D721Med (cell line): Measurements from ENCODE around the gene CUL7.
"Not testable (repeated sequence)": the region's sequence is repeated elsewhere in the genome, so short reads cannot be mapped to it uniquely, and the experiment has no call there.

Experiments used
- DNase-seq: peaks from one replicate; pipeline ENCODE4 v3.0.0; 2011; ENCODE audit warnings: low spot score; ENCODE audit not compliant: insufficient read length
- FAIRE-seq: peaks from 2 replicates; lab custom pipeline; 2011; peaks lifted over from hg19 to GRCh38; lab: Jason Lieb, UNC
- CTCF ChIP-seq: IDR thresholded peaks from 2 replicates; pipeline ENCODE4 v1.5.1; 2012; ENCODE audit warnings: mild to moderate bottlenecking, control low read depth; ENCODE audit not compliant: insufficient read depth; ENCODE audit errors: missing control alignments

Gene CUL7

DNA sequence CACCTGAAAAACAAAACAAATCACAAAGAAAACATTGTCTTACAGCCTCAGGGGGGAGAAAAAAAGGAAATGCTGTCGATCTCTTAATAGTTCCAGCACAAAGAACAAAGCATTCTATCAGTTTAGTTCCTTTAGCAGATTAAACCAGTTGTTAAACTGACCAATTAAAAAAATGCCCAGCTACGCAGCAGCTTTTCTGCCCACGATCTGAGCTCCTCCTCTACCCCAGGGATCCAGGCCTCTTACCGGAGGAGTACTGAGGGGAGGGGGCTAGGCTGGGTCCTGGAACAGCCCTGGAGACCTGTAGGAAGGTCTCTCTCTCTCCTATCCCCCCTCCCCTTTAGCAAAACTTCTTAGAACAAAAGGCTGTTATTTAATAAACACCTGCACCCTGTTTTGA lies 35.8 kb upstream of the CUL7 start:
- DNase-seq (no peak), FAIRE-seq (no peak)
- no peak for TF ChIP-seq CTCF

DNA sequence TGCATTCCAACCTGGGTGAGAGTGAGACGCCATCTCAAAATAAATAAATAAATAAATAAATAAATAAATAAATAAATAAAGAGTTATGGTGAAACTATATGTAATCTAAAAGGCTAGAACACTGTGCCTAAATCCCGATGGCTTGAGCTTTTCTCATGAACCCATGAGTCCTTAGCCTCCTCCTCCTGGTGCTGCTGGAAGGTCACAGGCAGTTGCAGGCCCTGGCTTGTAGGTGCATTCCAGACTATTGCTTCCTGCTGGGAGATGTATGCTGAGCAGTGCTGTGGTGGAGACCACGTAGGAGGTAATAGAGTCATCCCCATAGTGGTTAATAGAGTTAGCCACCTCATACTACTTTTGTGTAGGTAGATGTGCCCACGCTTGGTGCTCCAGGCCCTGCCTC lies 35.0 kb upstream of the CUL7 start:
- no peak for DNase-seq
- FAIRE-seq, result no peak
- no peak for TF ChIP-seq CTCF

DNA sequence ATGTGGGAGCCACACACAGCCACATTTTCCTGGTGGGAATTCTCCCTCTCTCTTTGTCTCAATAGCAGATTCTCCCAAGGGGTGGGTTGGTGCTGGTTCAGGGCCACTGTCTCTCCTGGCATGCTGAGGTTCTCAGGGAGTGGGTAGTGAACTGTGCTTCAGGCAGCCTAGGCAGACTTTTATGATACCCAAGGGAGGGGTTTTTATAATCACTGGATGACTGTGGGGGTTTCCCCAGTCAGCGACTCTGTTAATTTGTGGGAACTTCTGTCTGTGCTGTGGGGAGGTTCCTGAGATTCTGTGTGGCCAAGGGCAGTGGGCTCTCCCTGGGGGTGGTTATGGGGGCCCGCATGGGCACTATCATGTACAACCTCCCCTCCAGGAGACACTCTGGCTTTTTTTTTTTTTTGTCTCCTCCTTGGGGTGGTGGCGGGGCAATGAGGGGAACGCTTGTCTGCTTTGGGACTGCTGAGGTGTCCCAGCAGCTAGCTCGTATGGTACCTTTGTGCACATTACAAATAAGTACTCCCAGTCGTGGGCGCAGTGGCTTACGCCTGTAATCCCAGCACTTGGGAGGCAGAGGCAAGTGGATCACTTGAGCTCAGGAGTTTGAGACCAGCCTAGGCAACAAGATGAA lies 32.5 kb upstream of the CUL7 start:
- TF ChIP-seq CTCF, result no peak
- DNase-seq, result no peak
- no peak for FAIRE-seq

DNA sequence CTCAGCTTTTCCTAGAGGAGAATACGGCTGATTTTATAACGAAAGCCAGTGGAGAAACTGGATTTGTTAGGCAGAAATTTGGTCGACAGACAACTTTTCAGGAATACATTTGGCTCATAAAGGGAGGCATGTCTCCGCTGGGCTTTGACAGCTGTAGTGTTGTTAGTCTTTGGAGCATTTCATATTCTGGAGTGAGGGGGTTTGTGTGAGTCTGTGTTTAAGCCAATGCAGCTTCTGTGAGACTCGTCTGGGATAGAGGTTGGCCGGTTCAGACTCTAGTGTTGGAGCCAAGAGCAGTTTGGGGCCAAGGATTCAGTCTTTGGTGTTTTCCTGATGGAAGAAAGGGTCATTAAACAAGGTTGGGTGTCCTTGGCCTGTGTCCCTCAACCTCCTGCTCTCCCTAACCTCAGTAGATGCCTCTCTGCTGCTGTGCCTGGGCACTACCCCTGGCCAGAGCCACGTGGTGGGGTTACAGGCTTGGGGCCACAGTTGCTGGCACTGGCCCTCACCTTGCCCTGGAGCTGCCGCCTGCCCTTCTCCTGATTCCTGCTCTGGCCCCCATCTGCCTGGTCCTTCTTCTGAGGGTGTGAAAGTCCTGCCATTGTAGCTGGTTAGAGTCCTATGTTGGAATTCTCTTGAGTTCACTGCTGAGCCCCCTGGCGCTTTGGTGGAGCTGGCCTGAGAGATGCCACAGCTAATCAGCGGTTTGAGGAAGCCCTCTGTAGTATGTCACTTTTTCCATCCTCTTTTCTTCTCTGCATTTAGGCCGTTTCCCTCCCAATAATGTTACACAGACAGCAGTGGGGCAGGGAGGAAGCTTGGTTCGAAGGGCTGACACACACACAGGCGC lies 29.4 kb upstream of the CUL7 start:
- TF ChIP-seq CTCF, result no peak
- FAIRE-seq (no peak), DNase-seq (no peak)

DNA sequence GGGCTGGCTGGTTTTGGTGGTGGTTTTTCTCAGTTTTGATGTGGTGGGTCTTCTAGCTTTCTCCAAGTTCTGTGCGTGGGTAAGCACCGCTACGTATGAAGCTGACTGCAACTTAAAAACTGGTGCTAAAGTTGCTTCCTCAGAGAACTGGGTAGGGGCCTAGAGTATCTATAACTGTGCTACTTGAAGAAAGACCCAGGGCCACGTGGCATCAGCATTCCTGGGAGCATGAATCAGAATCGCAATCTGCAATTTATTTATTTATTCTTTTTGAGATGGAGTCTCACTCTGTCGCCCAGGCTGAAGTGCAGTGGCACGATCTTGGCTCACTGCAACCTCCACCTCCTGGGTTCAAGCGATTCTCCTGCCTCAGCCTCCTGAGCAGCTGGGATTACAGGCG lies 28.3 kb upstream of the CUL7 start:
- not testable (repeated sequence) for FAIRE-seq, DNase-seq

DNA sequence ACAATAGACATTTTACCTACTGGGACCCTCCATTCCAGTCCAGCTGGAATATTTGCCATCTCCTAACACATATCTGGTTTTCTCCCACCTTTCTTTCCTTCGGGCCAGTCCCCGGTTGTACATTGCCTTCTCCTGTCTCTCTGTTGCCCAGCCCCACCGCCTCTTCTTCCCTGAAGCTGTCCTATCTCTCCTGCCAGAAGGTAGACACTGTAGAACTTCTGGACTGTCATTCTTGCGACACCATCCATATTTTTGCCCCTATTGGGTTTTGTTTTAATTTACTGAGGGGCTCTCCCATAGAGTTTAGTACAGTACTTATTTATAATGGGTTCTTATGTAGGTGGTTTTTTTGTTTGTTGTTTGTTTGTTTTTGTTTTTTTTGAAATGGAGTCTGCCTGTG lies 27.4 kb upstream of the CUL7 start:
- DNase-seq, result no peak
- FAIRE-seq, result no peak
- TF ChIP-seq CTCF, result no peak

DNA sequence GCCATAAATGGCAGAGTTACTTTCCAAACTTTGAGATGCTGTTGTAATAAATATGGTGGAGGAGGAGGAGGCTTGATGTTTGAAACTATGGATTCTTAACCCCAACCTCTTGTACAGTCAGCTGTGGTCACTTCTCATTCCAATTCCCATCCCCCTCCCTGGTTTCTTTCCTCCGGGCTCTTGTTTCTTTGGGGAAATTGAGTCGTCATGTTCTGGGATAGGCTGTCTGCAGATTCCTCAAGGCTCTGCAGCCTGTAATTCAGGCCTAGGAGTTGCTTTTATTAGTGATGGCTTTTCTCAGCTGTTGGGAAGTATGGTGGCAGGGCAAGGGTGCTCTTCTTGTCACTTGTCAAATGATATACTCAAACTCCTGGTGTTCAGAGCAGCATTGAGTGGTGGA lies 25.0 kb upstream of the CUL7 start:
- no peak for TF ChIP-seq CTCF
- DNase-seq, result no peak
- FAIRE-seq, result no peak
